ENCODE measurements around the gene CRKL. TPM values are rescaled to one million over a fixed set of nuclear protein-coding genes. Genes with fewer than 3 reads are reported as not detected.
"Not testable (repeated sequence)": the region's sequence is repeated elsewhere in the genome, so short reads cannot be mapped to it uniquely, and the experiment has no call there.

The CRKL gene
- total RNA-seq, 1 donor from 2014 or later: 59.1 TPM

DNA sequence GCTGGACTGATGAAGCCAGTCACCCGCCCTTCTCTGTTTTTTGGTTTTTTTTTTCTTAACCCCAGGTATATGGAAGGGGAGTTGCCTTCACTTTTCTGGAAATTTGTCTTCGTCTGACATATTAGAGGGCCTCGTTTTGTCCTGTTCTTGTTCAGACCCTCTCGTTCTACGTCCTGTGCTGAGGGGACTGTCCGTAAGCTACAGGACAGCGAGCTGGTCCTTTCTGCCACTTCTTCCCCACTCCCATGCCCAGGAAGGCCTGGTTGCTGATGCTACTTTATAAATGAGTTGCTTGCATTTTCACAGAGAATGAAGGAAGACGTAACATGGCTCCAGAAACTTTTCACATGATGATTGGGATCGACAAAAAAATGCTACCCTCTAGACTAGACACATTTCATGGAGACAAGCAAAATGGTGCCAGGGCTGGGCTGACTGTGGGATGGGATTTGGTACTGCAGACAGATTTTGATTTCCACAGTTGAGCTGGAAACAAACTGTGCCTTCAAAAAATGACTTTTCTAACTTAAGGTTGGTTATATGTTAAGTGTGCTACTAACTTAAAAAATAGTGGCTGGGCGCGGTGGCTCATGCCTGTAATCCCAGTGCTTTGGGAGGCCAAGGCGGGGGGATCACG, 27.2 kb upstream of the CRKL start:
- no peak for DNase-seq (ENCODE audit: low spot score)
- Mint-ChIP-seq H3K27ac (ENCODE audit: unreplicated experiment) (no peak overlapping the region), H3K4me3 (ENCODE audit: unreplicated experiment) (no peak overlapping the region), H3K27me3 (ENCODE audit: unreplicated experiment) (no peaks in the 10 kb centered on the region), H3K36me3 (ENCODE audit: low read depth, unreplicated experiment) (peaks cover 14% of the 10 kb centered on the region), H3K9me3 (ENCODE audit: unreplicated experiment) (no peaks in the 10 kb centered on the region), H3K4me1 (ENCODE audit: unreplicated experiment) (no peaks in the 10 kb centered on the region)
- TF ChIP-seq, protein P1, sequence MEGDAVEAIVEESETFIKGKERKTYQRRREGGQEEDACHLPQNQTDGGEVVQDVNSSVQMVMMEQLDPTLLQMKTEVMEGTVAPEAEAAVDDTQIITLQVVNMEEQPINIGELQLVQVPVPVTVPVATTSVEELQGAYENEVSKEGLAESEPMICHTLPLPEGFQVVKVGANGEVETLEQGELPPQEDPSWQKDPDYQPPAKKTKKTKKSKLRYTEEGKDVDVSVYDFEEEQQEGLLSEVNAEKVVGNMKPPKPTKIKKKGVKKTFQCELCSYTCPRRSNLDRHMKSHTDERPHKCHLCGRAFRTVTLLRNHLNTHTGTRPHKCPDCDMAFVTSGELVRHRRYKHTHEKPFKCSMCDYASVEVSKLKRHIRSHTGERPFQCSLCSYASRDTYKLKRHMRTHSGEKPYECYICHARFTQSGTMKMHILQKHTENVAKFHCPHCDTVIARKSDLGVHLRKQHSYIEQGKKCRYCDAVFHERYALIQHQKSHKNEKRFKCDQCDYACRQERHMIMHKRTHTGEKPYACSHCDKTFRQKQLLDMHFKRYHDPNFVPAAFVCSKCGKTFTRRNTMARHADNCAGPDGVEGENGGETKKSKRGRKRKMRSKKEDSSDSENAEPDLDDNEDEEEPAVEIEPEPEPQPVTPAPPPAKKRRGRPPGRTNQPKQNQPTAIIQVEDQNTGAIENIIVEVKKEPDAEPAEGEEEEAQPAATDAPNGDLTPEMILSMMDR (IDR thresholded peaks at IDR 0.05; ENCODE audit: unreplicated experiment): no peak

DNA sequence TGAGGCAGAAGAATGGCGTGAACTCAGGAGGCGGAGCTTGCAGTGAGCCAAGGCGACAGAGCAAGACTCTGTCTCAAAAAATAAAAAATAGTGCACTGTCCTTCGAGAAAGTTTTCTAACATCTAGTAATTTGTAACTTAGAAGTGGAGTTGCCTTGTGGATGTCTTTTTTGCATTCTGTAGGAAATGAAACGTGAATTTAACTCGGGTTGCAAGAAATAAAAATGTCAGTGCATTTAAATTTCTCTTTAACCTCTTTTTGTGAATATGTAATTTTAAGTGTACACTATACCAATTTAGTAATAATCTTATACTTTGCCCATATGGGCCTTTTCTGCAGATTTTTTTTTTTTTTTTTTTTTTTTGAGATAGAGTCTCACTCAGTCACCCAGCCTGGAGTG, 26.2 kb upstream of the CRKL start:
- no peak for DNase-seq (ENCODE audit: low spot score)
- TF ChIP-seq, protein P1 (IDR thresholded peaks at IDR 0.05; ENCODE audit: unreplicated experiment): no peak
- H3K4me3 Mint-ChIP-seq (ENCODE audit: unreplicated experiment): no peak overlapping the region
- no peaks in the 10 kb centered on the region for H3K9me3 Mint-ChIP-seq (ENCODE audit: unreplicated experiment)
- H3K27ac Mint-ChIP-seq (ENCODE audit: unreplicated experiment): no peak overlapping the region
- no peaks in the 10 kb centered on the region for H3K4me1 Mint-ChIP-seq (ENCODE audit: unreplicated experiment)
- H3K27me3 Mint-ChIP-seq (ENCODE audit: unreplicated experiment): no peaks in the 10 kb centered on the region
- peaks cover 14% of the 10 kb centered on the region for H3K36me3 Mint-ChIP-seq (ENCODE audit: low read depth, unreplicated experiment)

DNA sequence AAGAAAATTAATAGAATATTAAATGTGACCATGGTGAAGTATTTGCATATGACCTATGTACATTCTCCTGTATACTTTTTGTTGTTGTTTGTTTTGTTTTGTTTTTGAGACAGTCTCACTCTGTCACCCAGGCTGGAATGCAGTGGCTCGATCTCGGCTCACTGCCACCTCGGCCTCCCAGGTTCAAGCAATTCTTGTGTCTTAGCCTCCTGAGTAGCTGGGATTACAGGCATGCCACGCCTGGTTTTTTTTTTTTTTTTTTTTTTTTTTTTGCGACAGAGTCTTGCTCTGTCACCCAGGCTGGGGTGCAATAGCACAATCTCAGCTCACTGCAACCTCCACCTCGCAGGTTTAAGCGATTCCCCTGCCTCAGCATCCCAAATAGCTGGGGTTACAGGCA, 19.5 kb upstream of the CRKL start:
- H3K4me1 Mint-ChIP-seq (ENCODE audit: unreplicated experiment); H3K27ac Mint-ChIP-seq (ENCODE audit: unreplicated experiment); H3K36me3 Mint-ChIP-seq (ENCODE audit: low read depth, unreplicated experiment); H3K9me3 Mint-ChIP-seq (ENCODE audit: unreplicated experiment); H3K27me3 Mint-ChIP-seq (ENCODE audit: unreplicated experiment); H3K4me3 Mint-ChIP-seq (ENCODE audit: unreplicated experiment); DNase-seq (ENCODE audit: low spot score): not testable (repeated sequence)

DNA sequence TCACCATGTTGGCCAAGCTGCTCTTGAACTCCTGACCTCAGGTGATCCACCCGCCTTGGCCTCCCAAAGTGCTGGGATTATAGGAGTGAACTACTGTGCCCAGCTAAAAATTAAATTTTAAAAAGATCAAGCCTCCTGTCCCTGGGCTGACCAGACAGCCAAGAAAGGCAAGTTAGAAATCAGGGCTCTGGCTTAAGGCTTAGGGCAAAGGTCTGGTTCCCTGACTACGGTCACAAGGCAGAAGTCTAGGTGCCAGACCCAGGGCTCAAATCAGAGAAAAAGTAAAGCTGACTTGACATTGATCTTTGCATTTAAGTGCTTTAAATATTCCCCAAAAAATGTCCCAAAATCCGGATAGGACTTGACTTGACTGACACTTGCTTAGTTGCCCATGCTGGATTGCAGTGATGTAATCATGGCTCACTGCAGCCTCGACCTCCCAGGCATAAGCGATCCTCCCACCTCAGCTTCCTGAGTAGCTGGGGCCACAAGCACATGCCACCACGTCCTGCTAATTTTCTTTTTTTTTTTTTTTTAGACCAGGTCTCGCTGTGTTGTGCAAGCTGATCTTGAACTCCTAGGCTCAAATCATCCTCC, 17.3 kb upstream of the CRKL start:
- no peaks in the 10 kb centered on the region for H3K27me3 Mint-ChIP-seq (ENCODE audit: unreplicated experiment)
- TF ChIP-seq, protein P1 (IDR thresholded peaks at IDR 0.05; ENCODE audit: unreplicated experiment): no peak
- no peak overlapping the region for H3K27ac Mint-ChIP-seq (ENCODE audit: unreplicated experiment)
- H3K4me3 Mint-ChIP-seq (ENCODE audit: unreplicated experiment): no peak overlapping the region
- DNase-seq (ENCODE audit: low spot score): no peak
- no peaks in the 10 kb centered on the region for H3K9me3 Mint-ChIP-seq (ENCODE audit: unreplicated experiment)
- H3K4me1 Mint-ChIP-seq (ENCODE audit: unreplicated experiment): no peaks in the 10 kb centered on the region
- no peaks in the 10 kb centered on the region for H3K36me3 Mint-ChIP-seq (ENCODE audit: low read depth, unreplicated experiment)

DNA sequence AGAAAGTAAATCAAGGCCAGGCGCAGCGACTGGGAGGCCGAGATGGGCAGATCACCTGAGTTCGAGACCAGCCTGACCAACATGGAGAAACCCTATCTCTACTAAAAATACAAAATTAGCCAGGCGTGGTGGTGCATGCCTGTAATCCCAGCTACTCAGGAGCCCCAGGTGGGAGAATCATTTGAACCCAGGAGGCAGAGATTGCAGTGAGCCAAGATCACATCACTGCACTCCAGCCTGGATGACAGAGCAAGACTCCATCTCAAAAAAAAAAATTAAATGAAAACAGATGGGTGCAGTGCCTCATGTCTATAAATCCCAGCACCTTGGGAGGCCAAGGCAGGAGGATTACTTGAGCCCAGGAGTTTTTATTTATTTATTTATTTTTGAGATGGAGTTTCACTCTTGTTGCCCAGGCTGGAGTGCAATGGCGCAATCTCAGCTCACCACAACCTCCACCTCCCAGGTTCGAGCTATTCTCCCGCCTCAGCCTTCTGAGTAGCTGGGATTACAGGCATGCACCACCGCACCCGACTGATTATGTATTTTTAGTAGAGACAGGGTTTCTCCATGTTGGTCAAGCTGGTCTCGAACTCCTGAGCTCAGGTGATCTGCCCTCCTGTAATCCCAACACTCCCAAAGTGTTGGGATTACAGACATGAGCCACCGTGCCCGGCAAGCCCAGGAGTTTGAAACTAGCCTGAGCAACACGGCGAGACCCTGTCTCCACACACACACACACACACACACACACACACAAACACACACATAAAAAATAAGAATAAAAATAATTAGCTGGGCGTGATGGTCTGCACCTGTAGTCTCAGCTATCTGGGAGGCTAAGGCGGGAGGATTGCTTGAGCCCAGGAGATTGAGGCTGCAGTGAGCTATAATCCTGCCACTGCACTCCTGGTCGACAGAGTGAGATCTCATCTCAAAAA, 15.8 kb upstream of the CRKL start:
- not testable (repeated sequence) for H3K4me1 Mint-ChIP-seq (ENCODE audit: unreplicated experiment); H3K9me3 Mint-ChIP-seq (ENCODE audit: unreplicated experiment); H3K4me3 Mint-ChIP-seq (ENCODE audit: unreplicated experiment); DNase-seq (ENCODE audit: low spot score); H3K36me3 Mint-ChIP-seq (ENCODE audit: low read depth, unreplicated experiment); H3K27ac Mint-ChIP-seq (ENCODE audit: unreplicated experiment); H3K27me3 Mint-ChIP-seq (ENCODE audit: unreplicated experiment)

Measured in endothelial cell (in vitro differentiated cells).